Measurements from ENCODE around the gene EPHA2. TPM values are rescaled to one million over a fixed set of nuclear protein-coding genes. Genes with fewer than 3 reads are reported as not detected.

The EPHA2 gene
- total and polyA plus RNA-seq, 2 donors (not counting 1 experiment from before 2014, with no cell fraction given): 9.8 to 24.6 TPM

DNA sequence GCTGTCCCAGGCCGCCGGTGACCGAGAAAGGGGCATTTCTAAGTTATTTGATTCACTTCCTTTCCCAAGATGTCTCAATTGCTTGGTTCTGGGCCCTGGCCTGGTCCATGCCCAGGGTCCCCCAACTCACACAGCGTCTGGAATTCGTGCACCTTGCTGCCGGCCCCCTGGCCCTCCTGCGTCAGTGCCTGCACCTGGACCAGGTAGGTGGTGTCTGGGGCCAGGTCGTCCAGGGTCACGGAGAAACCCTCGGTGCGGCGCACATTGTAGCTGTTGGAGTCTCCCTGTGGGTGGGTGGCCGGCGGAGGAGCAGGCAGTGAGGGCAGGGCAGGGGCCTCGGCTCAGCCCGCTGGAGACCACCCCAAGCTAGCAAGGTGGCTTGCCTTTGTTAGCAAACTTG is 21.0 kb downstream of the EPHA2 start:
- peaks cover 20% of the 10 kb centered on the region for H3K79me2 ChIP-seq (ENCODE audit: control insufficient read depth, insufficient read depth, low read length)
- H3K4me2 ChIP-seq (ENCODE audit: extremely low read depth, insufficient read depth, low read length): no peak overlapping the region
- no peak overlapping the region for H3K27ac ChIP-seq (ENCODE audit: insufficient read depth, low read length)
- H3K36me3 ChIP-seq (ENCODE audit: control insufficient read depth, insufficient read depth, low read length): peaks cover 48% of the 10 kb centered on the region
- no peak overlapping the region for H3K9ac ChIP-seq (ENCODE audit: insufficient read depth, low read length)
- no peak overlapping the region for H3K4me3 ChIP-seq (replicated peaks in 1 of 4; ENCODE audit: control extremely low read depth in 1 of 4, insufficient read depth in 1 of 4, low read depth in 3 of 4, low read length in 4 of 4)
- DNase-seq (ENCODE audit: low read depth in 2 of 2): no peak
- no peak for TF ChIP-seq EZH2 (IDR thresholded peaks at IDR 0.05; ENCODE audit: low read length, missing control alignments)
- TF ChIP-seq CTCF (conservative IDR thresholded peaks at IDR 0.05 in 1 of 2, IDR thresholded peaks at IDR 0.05 in 1 of 2; ENCODE audit: low read depth in 1 of 2, low read length in 2 of 2): no peak
- H3K4me1 ChIP-seq (ENCODE audit: control insufficient read depth, extremely low read depth, insufficient read depth, low read length): peaks cover 8% of the 10 kb centered on the region
- peaks cover 2% of the 10 kb centered on the region for H4K20me1 ChIP-seq (ENCODE audit: control insufficient read depth, extremely low read depth, insufficient read depth, low read length)
- no peaks in the 10 kb centered on the region for H3K27me3 ChIP-seq (ENCODE audit: control insufficient read depth, insufficient read depth, low read length)
- no peaks in the 10 kb centered on the region for H3K9me3 ChIP-seq (ENCODE audit: control insufficient read depth, insufficient read depth, low read depth, low read length)
- H2AFZ ChIP-seq (ENCODE audit: low read length): no peak overlapping the region

- TF ChIP-seq EZH2 (IDR thresholded peaks at IDR 0.05; ENCODE audit: low read length, missing control alignments): no peak
- no peak for TF ChIP-seq CTCF (conservative IDR thresholded peaks at IDR 0.05 in 1 of 2, IDR thresholded peaks at IDR 0.05 in 1 of 2; ENCODE audit: low read depth in 1 of 2, low read length in 2 of 2)
- DNase-seq (ENCODE audit: low read depth in 2 of 2): no peak
- no peak overlapping the region for H3K27ac ChIP-seq (ENCODE audit: insufficient read depth, low read length)
- no peaks in the 10 kb centered on the region for H3K27me3 ChIP-seq (ENCODE audit: control insufficient read depth, insufficient read depth, low read length)
- H3K79me2 ChIP-seq (ENCODE audit: control insufficient read depth, insufficient read depth, low read length): peaks cover 13% of the 10 kb centered on the region
- H3K9ac ChIP-seq (ENCODE audit: insufficient read depth, low read length): no peak overlapping the region
- H4K20me1 ChIP-seq (ENCODE audit: control insufficient read depth, extremely low read depth, insufficient read depth, low read length): peaks cover 2% of the 10 kb centered on the region
- H3K36me3 ChIP-seq (ENCODE audit: control insufficient read depth, insufficient read depth, low read length): peaks cover 53% of the 10 kb centered on the region
- H3K4me1 ChIP-seq (ENCODE audit: control insufficient read depth, extremely low read depth, insufficient read depth, low read length): peaks cover 2% of the 10 kb centered on the region
- no peak overlapping the region for H2AFZ ChIP-seq (ENCODE audit: low read length)
- no peak overlapping the region for H3K4me3 ChIP-seq (replicated peaks in 1 of 4; ENCODE audit: control extremely low read depth in 1 of 4, insufficient read depth in 1 of 4, low read depth in 3 of 4, low read length in 4 of 4)
- H3K4me2 ChIP-seq (ENCODE audit: extremely low read depth, insufficient read depth, low read length): no peak overlapping the region
- no peaks in the 10 kb centered on the region for H3K9me3 ChIP-seq (ENCODE audit: control insufficient read depth, insufficient read depth, low read depth, low read length)
Observed at GRCh38 chr1:16134066-16134801, 21.6 kb downstream of the EPHA2 start.

DNA sequence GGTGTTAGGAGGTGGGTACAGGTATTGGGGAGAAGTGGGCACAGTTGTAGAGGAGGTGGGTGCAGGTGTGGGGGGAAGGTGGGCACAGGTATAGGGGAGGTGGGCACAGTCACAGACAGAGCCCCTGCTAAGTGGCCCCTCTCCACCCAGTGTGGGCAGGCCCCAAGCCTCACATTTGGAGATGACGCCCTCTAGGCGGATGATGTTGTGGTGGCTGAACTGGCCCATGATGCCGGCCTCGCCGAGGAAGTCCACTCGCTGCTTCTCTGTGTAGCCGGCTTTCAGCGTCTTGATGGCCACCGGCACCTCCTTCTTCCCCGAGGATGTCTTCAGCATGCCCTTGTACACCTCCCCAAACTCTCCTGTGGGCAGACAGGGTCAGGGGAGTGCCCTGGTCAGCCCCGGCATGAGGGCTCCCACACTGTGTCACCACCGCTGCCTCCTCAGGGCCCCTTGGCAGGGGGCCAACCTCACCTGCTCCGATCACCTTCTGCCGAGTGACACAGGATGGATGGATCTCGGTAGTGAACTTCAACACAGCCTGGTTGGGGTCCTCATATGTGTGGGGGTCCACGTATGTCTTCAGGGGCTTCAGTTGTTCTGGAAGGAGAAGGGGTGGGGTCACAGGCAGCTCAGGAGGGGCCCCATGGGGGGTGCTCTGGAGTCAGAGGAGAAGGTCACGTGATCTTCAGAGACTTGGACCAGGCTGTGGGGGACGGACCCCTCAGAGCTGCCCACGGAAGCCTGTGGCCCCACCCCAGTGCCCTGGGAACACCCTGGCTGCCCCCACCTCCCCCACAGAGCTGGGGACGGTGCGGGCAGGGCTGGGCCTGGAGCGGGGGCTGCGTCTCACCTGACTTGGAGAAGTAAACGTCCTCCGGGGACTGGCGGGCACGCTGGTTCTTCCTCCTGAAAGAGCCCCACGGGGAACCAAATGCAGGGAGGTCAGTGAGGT is 22.6 kb downstream of the EPHA2 start:
- no peaks in the 10 kb centered on the region for H3K9me3 ChIP-seq (ENCODE audit: control insufficient read depth, insufficient read depth, low read depth, low read length)
- peaks cover 56% of the 10 kb centered on the region for H3K36me3 ChIP-seq (ENCODE audit: control insufficient read depth, insufficient read depth, low read length)
- H4K20me1 ChIP-seq (ENCODE audit: control insufficient read depth, extremely low read depth, insufficient read depth, low read length): peaks cover 2% of the 10 kb centered on the region
- no peak for DNase-seq (ENCODE audit: low read depth in 2 of 2)
- no peak overlapping the region for H3K27ac ChIP-seq (ENCODE audit: insufficient read depth, low read length)
- no peak overlapping the region for H3K4me2 ChIP-seq (ENCODE audit: extremely low read depth, insufficient read depth, low read length)
- no peaks in the 10 kb centered on the region for H3K27me3 ChIP-seq (ENCODE audit: control insufficient read depth, insufficient read depth, low read length)
- no peaks in the 10 kb centered on the region for H3K4me1 ChIP-seq (ENCODE audit: control insufficient read depth, extremely low read depth, insufficient read depth, low read length)
- no peak overlapping the region for H3K9ac ChIP-seq (ENCODE audit: insufficient read depth, low read length)
- no peak overlapping the region for H3K4me3 ChIP-seq (replicated peaks in 1 of 4; ENCODE audit: control extremely low read depth in 1 of 4, insufficient read depth in 1 of 4, low read depth in 3 of 4, low read length in 4 of 4)
- TF ChIP-seq EZH2 (IDR thresholded peaks at IDR 0.05; ENCODE audit: low read length, missing control alignments) (no peak), CTCF (conservative IDR thresholded peaks at IDR 0.05 in 1 of 2, IDR thresholded peaks at IDR 0.05 in 1 of 2; ENCODE audit: low read depth in 1 of 2, low read length in 2 of 2) (no peak)
- peaks cover 5% of the 10 kb centered on the region for H3K79me2 ChIP-seq (ENCODE audit: control insufficient read depth, insufficient read depth, low read length)
- H2AFZ ChIP-seq (ENCODE audit: low read length): no peak overlapping the region

All from fibroblast of lung (primary cell).